HFFc6 (cell line): ENCODE results near the gene SH3RF3. TPM values are rescaled to one million over a fixed set of nuclear protein-coding genes. Genes with fewer than 3 reads are reported as not detected.

ENCODE experiments used
- DNase-seq: peaks from one replicate; pipeline ENCODE4 v3.0.0-alpha.2; 2018
- H3K27ac Mint-ChIP-seq: 2 replicates; pipeline ENCODE4 v1.8.0; 2020; ENCODE audit warnings: mild to moderate bottlenecking, mixed read lengths
- H3K27me3 Mint-ChIP-seq: 2 replicates; pipeline ENCODE4 v1.8.0; 2021; ENCODE audit warnings: mild to moderate bottlenecking, moderate library complexity, mixed read lengths; ENCODE audit not compliant: insufficient read depth
- H3K36me3 Mint-ChIP-seq: 2 replicates; pipeline ENCODE4 v1.8.0; 2021; ENCODE audit warnings: low read depth, mixed read lengths
- H3K4me1 Mint-ChIP-seq: 2 replicates; pipeline ENCODE4 v1.8.0; 2020; ENCODE audit warnings: low read depth, mixed read lengths
- H3K4me3 Mint-ChIP-seq: 2 replicates; pipeline ENCODE4 v1.8.0; 2020; ENCODE audit warnings: mild to moderate bottlenecking, moderate library complexity, mixed read lengths
- H3K9me3 Mint-ChIP-seq: 2 replicates; pipeline ENCODE4 v1.8.0; 2020; ENCODE audit warnings: mild to moderate bottlenecking, mixed read lengths
- total RNA-seq, 6 experiments: library from RNA; stranded (reverse); fragmentation: NEBNext Ultra II Directional; extraction: Animal tissue kit (Norgen Biotek cat#: 25700); gene quantifications; 2 replicates in 1 of 6; 3 replicates in 5 of 6; pipeline ENCODE4 v1.2.3, GENCODE V29; 2021
- TF ChIP-seq, protein P1 (sequence below): fragments of 200-600 bp; sonication (generic); IDR thresholded peaks from 2 replicates; pipeline ENCODE4 v1.5.0; 2021; ENCODE audit warnings: antibody characterized with exemption, mild to moderate bottlenecking

SH3RF3 gene
- total RNA-seq, 6 experiments from 2014 or later = 2.4 to 4.4 (median 3.7) TPM

DNA sequence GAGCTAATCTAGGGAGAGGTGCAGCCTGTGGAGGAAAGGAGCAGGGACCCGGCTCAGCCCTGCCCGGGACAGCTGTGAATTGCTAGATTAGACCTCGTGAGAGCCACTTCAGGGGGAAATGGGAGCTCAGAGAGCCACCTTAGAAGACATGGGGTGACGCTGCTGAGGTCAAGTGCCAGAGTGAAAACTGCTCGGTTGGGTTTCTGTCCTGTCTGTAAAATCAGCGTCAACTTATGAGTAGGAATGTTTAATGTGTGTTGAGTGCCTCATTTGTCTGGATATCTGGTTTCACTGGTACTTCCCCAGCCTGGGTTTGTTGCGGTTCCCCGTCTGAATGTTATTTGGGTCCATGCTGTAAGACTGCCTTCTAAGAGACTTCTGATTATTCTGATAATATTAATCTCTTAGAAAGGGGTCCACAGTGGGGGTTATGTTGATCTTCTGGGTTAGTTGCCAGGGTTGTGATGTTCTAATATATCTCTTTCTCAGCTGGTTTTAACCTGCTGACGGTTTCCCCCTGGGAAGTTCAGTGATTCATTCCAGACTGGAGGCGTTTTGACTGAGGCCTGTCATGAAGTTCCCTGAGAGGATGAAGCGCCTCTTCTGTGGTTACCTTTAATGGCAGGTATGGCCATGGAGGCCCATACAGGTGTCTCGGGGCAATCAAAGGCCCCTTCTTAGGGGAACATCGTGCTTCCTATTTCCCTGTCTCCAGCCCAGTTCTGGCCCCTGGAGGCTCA is 175.9 kb downstream of the SH3RF3 start:
- Mint-ChIP-seq H3K4me1 (no peaks in the 10 kb centered on the region), H3K9me3 (no peaks in the 10 kb centered on the region), H3K36me3 (no peaks in the 10 kb centered on the region), H3K4me3 (no peak overlapping the region), H3K27ac (no peak overlapping the region), H3K27me3 (peaks cover 5% of the 10 kb centered on the region)
- TF ChIP-seq, protein P1, sequence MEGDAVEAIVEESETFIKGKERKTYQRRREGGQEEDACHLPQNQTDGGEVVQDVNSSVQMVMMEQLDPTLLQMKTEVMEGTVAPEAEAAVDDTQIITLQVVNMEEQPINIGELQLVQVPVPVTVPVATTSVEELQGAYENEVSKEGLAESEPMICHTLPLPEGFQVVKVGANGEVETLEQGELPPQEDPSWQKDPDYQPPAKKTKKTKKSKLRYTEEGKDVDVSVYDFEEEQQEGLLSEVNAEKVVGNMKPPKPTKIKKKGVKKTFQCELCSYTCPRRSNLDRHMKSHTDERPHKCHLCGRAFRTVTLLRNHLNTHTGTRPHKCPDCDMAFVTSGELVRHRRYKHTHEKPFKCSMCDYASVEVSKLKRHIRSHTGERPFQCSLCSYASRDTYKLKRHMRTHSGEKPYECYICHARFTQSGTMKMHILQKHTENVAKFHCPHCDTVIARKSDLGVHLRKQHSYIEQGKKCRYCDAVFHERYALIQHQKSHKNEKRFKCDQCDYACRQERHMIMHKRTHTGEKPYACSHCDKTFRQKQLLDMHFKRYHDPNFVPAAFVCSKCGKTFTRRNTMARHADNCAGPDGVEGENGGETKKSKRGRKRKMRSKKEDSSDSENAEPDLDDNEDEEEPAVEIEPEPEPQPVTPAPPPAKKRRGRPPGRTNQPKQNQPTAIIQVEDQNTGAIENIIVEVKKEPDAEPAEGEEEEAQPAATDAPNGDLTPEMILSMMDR = no peak
- no peak for DNase-seq

DNA sequence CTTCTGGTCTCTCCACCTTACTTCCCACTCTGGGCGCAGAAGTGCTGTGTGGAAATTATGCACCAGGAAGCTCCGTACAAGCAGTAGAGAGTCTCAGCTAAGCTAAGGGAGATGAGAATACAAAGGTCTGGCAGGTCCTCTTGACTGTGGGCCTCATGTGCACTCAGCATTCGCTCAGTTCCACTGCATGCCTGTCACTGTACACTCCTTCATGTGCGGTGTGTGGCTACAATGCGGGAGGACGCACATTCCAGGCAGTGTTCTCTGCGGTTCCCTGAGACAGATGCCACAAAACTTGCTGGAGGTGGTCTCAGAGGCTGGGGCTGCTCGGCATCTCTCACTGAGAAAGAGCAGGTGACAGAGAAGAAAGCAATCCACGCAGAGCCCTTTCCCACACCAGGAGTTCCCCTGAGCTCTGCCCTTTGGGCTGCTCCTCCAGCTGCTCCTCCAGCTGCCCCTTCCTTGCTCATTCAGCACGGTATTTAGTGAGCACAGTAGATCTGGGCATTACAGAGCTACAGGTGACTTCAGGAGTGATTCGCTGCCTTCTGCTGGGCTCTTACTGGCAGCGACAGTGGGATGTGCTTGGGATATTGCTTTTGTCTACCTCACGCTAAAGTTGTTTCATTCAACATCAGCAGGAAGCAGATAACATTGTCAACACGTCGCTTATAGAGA is 176.6 kb downstream of the SH3RF3 start:
- no peak for DNase-seq
- TF ChIP-seq, protein P1 = no peak
- Mint-ChIP-seq H3K4me1 (no peaks in the 10 kb centered on the region), H3K9me3 (no peaks in the 10 kb centered on the region), H3K36me3 (no peaks in the 10 kb centered on the region), H3K27ac (no peak overlapping the region), H3K4me3 (no peak overlapping the region), H3K27me3 (peaks cover 5% of the 10 kb centered on the region)

DNA sequence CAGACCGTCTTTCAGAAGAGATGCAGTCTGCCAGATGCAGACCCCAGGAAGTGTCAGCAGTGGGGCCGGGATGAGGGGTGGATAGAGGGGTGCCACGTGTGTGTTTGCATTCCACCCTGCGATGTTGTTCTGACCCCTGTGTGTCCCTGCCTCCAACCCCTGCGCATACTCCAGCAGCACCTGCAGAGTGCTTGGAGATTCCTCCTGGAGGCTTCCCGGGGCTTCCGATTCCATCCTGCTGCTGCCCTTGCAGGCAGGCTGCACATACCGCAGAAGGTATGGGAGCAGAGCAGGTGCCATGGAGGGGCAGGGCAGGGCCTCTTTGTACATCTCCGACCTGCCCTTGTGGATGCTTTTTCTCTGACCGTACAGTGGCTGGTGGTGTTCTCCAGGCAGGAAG is 177.2 kb downstream of the SH3RF3 start:
- TF ChIP-seq, protein P1 = no peak
- H3K4me1 Mint-ChIP-seq = no peaks in the 10 kb centered on the region
- no peaks in the 10 kb centered on the region for H3K36me3 Mint-ChIP-seq
- H3K9me3 Mint-ChIP-seq = no peaks in the 10 kb centered on the region
- H3K4me3 Mint-ChIP-seq = no peak overlapping the region
- H3K27me3 Mint-ChIP-seq = peaks cover 5% of the 10 kb centered on the region
- H3K27ac Mint-ChIP-seq = no peak overlapping the region
- no peak for DNase-seq

DNA sequence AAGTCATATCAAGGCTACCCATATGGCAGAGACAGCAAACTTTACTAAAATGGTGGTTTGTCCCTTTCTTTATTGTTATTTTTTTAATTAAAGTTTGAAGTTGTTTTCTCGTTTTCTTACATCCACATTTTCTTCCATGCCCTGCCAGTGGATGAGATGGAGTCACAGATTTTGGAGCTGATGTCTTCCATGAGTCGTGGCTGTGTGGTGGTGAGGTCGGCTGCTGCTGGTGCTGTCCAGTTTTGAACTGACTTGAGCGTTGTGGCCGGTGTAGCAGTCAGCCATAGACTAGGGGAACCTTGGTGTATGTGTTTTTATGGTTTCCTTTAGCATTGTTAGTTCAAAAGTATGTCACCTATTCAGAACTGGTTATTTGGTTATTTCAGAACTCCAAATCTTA is 182.8 kb downstream of the SH3RF3 start:
- Mint-ChIP-seq H3K36me3 (no peaks in the 10 kb centered on the region), H3K27me3 (peaks cover 9% of the 10 kb centered on the region), H3K27ac (no peak overlapping the region), H3K9me3 (no peaks in the 10 kb centered on the region), H3K4me3 (no peak overlapping the region), H3K4me1 (peaks cover 7% of the 10 kb centered on the region)
- TF ChIP-seq, protein P1 = no peak
- no peak for DNase-seq

DNA sequence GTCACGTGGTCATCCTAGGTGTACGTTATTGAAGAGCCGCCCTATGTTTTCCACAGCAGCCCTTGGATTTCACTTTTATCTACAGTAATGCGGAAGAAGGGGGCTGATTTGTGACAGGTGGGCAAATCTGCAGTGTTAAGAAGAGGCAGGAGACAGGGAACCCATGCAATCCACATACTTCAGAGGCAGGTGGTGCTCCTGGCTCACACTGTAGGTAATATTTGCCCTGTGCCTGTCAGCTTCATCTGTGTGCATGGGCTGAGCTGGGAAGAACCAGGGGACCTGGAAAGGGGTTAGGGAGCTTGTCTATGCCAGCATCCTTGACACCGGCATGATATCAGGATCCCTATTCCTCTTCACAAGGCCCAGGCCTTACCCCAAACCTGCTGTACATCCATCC is 183.9 kb downstream of the SH3RF3 start:
- H3K27me3 Mint-ChIP-seq = peaks cover 9% of the 10 kb centered on the region
- peaks cover 14% of the 10 kb centered on the region for H3K4me1 Mint-ChIP-seq
- TF ChIP-seq, protein P1 = no peak
- no peak overlapping the region for H3K4me3 Mint-ChIP-seq
- DNase-seq = no peak
- H3K9me3 Mint-ChIP-seq = no peaks in the 10 kb centered on the region
- H3K27ac Mint-ChIP-seq = no peak overlapping the region
- no peaks in the 10 kb centered on the region for H3K36me3 Mint-ChIP-seq
